HCT116 (cell line): Measurements from ENCODE around the gene ARID2. TPM values are rescaled to one million over a fixed set of nuclear protein-coding genes. Genes with fewer than 3 reads are reported as not detected.

ENCODE experiments used
- ATAC-seq: fragments of 200-7000 bp; cut with Tn5 transposase; 2 replicates; pipeline ENCODE4 v1.9.1; 2020; ENCODE audit warnings: mild to moderate bottlenecking, moderate library complexity
- BruUV-seq: library from RNA; stranded (reverse); fragments of 400-500 nt; replicated peaks from 2 replicates; lab custom pipeline; 2021; lab: Mats Ljungman, UMichigan
- CTCF ChIA-PET: fragments of 300-600 bp; sonication (Branson Sonifier 250); formaldehyde crosslinking; loops from one replicate; lab custom pipeline; 2021; ENCODE audit warnings: antibody characterized with exemption; lab: Charles Lee
- POLR2A ChIA-PET: fragments of 300-600, 350-600 bp; sonication (Branson Sonifier 250); formaldehyde crosslinking; loops from one replicate; lab custom pipeline; 2021; ENCODE audit warnings: antibody characterized with exemption; lab: Charles Lee
- RAD21 ChIA-PET, 2 experiments: fragments of 300-600 bp; sonication (Branson Sonifier 250); formaldehyde crosslinking; loops; one replicate each; lab custom pipeline; 2023; ENCODE audit warnings: low total read pairs in 2 of 2; ENCODE audit not compliant: uncharacterized antibody in 2 of 2, unreplicated experiment in 2 of 2, low non-redundant PET in 1 of 2; lab: Charles Lee
- DNase-seq: peaks from one replicate; pipeline ENCODE4 v3.0.0-alpha.2; 2010; ENCODE audit warnings: low read depth, low spot score
- H2AFZ ChIP-seq: fragments of 200-600 bp; shearing (Covaris generic), sonication (generic); 2 replicates; pipeline ENCODE4 v1.6.1; 2017; ENCODE audit warnings: low read depth, mixed run types, mixed read lengths, antibody characterized with exemption, low read length; ENCODE audit not compliant: poor library complexity, severe bottlenecking
- H3K27ac ChIP-seq: 2 replicates; pipeline ENCODE4 v1.5.1; 2012; ENCODE audit warnings: low read depth, low read length
- H3K27me3 ChIP-seq: fragments of 200-600 bp; sonication (generic); 2 replicates; pipeline ENCODE4 v1.6.1; 2016; ENCODE audit warnings: mixed run types, low read length, mixed read lengths; ENCODE audit not compliant: insufficient read depth
- H3K36me3 ChIP-seq, 2 experiments: fragments of 200-500 bp in 1 of 2; fragments of 200-600 bp in 1 of 2; sonication (Bioruptor generic) in 1 of 2; sonication (generic) in 1 of 2; 2 replicates each; pipeline versions ENCODE4 v1.5.1 to v1.6.1; 2014 to 2016; ENCODE audit warnings: low read length in 2 of 2, inconsistent platforms in 1 of 2, mixed read lengths in 1 of 2, mixed run types in 1 of 2; ENCODE audit not compliant: insufficient read depth in 2 of 2, control insufficient read depth in 1 of 2
- H3K4me1 ChIP-seq, 2 experiments: fragments of 200-600 bp in 1 of 2; sonication (generic) in 1 of 2; 2 replicates each; pipeline versions ENCODE4 v1.5.1 to v1.6.1; 2012 to 2017; ENCODE audit warnings: low read length in 2 of 2, inconsistent platforms in 1 of 2, mild to moderate bottlenecking in 1 of 2, mixed read lengths in 1 of 2, mixed run types in 1 of 2, moderate library complexity in 1 of 2; ENCODE audit not compliant: insufficient read depth in 2 of 2, control insufficient read depth in 1 of 2
- H3K4me2 ChIP-seq: fragments of 200-600 bp; sonication (generic); 2 replicates; pipeline ENCODE4 v1.6.1; 2017; ENCODE audit warnings: mixed run types, low read length, mixed read lengths
- H3K4me3 ChIP-seq, 2 experiments: fragments of 200-600 bp in 1 of 2; sonication (generic) in 1 of 2; replicated peaks in 1 of 2; 2 replicates each; pipeline ENCODE4 v1.5.1; 2011 to 2016; ENCODE audit warnings: low read length in 2 of 2, control low read depth in 1 of 2, low read depth in 1 of 2, mild to moderate bottlenecking in 1 of 2, mixed read lengths in 1 of 2, mixed run types in 1 of 2
- H3K79me2 ChIP-seq: fragments of 200-600 bp; sonication (generic); 2 replicates; pipeline ENCODE4 v1.6.1; 2017; ENCODE audit warnings: mild to moderate bottlenecking, mixed run types, low read length, moderate library complexity, mixed read lengths; ENCODE audit not compliant: insufficient read depth
- H3K9ac ChIP-seq: fragments of 200-600 bp; sonication (generic); 2 replicates; pipeline ENCODE4 v1.6.1; 2016; ENCODE audit warnings: low read length, mixed read lengths
- H3K9me2 ChIP-seq: fragments of 200-600 bp; sonication (generic), shearing (Covaris generic); 2 replicates; pipeline ENCODE4 v1.6.1; 2017; ENCODE audit warnings: mixed run types, mild to moderate bottlenecking, moderate library complexity; ENCODE audit not compliant: insufficient read depth
- H3K9me3 ChIP-seq, 2 experiments: fragments of 200-500 bp in 1 of 2; fragments of 200-600 bp in 1 of 2; sonication (Bioruptor generic) in 1 of 2; sonication (generic) in 1 of 2; 2 replicates each; pipeline ENCODE4 v1.6.1; 2014 to 2017; ENCODE audit warnings: low read length in 2 of 2, mixed read lengths in 2 of 2, inconsistent platforms in 1 of 2, low read depth in 1 of 2, mild to moderate bottlenecking in 1 of 2, mixed run types in 1 of 2, moderate library complexity in 1 of 2; ENCODE audit not compliant: control insufficient read depth in 1 of 2, insufficient read depth in 1 of 2
- H4K20me1 ChIP-seq: fragments of 200-600 bp; sonication (generic), shearing (Covaris generic); 2 replicates; pipeline ENCODE4 v1.6.1; 2017; ENCODE audit warnings: mixed run types, mild to moderate bottlenecking, moderate library complexity; ENCODE audit not compliant: insufficient read depth
- RAD21 ChIP-seq: IDR thresholded peaks from 2 replicates; pipeline ENCODE4 v1.6.1; 2012; ENCODE audit warnings: low read depth, mild to moderate bottlenecking
- SIN3A ChIP-seq: IDR thresholded peaks from 2 replicates; pipeline ENCODE4 v1.6.1; 2012; ENCODE audit warnings: low read depth
- intact Hi-C: fragments of 100-400 bp; cut with micrococcal nuclease; formaldehyde crosslinking; loops from 2 replicates; pipeline ENCODE4 v1.10.0; 2022
- total RNA-seq: library from RNA; stranded (reverse); gene quantifications from one replicate; pipeline ENCODE4 v1.2.1, GENCODE V29; 2021; ENCODE audit not compliant: unreplicated experiment
- TF ChIP-seq, protein P1 (sequence below): IDR thresholded peaks from 2 replicates; pipeline ENCODE4 v1.6.1; 2012
- TF ChIP-seq, protein P2 (sequence below), 3 experiments: fragments of 200-600 bp in 1 of 3; sonication (generic) in 1 of 3; IDR thresholded peaks in 2 of 3; conservative IDR thresholded peaks in 1 of 3; 2 replicates each; pipeline ENCODE4 v1.5.1; 2012 to 2017; ENCODE audit warnings: low read depth in 2 of 3, low read length in 2 of 3, antibody characterized with exemption in 1 of 3, borderline replicate concordance in 1 of 3, control low read depth in 1 of 3, mild to moderate bottlenecking in 1 of 3, mixed read lengths in 1 of 3, mixed run types in 1 of 3, moderate library complexity in 1 of 3; ENCODE audit not compliant: insufficient read depth in 1 of 3
- TF ChIP-seq, protein P3 (sequence below): IDR thresholded peaks from 2 replicates; pipeline ENCODE4 v1.6.1; 2011; ENCODE audit warnings: mild to moderate bottlenecking, low read length, moderate library complexity; ENCODE audit not compliant: insufficient replicate concordance; ENCODE audit errors: extremely low read depth

Gene ARID2
- total RNA-seq, 1 experiment from 2014 or later: 30.5 TPM

DNA sequence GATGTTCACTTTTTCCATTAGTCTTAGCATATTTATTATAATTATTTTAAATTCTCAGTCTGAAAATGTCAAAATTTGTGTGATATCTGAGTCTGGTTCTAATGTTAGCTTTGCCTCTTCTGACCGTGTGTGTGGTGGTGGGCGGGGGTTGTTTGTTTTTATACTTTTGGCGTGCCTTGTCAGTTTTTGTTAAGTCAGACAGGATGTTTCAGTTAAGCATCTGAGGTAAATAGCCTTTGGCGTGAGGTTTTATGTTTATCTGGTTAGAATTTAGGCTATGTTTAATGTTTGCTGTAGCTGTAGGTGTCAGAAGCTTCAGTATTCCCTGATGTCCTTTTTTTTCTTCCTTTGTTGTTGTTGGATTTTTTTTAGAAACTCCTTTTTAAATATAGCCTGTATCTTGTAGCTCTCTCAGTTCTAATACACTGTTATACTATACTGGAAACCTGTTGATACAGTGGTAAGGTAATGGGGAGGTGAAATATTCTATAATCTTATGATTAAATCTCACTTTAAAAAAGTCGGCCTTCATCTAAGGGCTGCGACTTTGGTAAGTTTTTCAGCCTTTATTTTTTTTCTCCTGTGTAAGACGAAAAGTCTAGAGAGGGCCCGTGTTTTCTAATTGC lies 149.2 kb downstream of the ARID2 start:
- Histone ChIP-seq H3K27ac (no peak overlapping the region), H3K4me2 (no peak overlapping the region), H3K36me3 (0 out of 4 replicates have a peak, but pooled peaks cover 2 to 9% of the 10 kb centered on the region in 2 experiments), H3K27me3 (no peaks in the 10 kb centered on the region), H2AFZ (no peak overlapping the region), H3K79me2 (peaks cover 8% of the 10 kb centered on the region), H3K9ac (no peak overlapping the region), H3K4me3 (no peak overlapping the region), H3K4me1 (no peaks in the 10 kb centered on the region), H4K20me1 (no peaks in the 10 kb centered on the region), H3K9me3 (no peaks in the 10 kb centered on the region), H3K9me2 (no peaks in the 10 kb centered on the region)
- no peak for ATAC-seq
- TF ChIP-seq, protein P1, sequence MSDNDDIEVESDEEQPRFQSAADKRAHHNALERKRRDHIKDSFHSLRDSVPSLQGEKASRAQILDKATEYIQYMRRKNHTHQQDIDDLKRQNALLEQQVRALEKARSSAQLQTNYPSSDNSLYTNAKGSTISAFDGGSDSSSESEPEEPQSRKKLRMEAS: no peak
- TF ChIP-seq, protein P2, sequence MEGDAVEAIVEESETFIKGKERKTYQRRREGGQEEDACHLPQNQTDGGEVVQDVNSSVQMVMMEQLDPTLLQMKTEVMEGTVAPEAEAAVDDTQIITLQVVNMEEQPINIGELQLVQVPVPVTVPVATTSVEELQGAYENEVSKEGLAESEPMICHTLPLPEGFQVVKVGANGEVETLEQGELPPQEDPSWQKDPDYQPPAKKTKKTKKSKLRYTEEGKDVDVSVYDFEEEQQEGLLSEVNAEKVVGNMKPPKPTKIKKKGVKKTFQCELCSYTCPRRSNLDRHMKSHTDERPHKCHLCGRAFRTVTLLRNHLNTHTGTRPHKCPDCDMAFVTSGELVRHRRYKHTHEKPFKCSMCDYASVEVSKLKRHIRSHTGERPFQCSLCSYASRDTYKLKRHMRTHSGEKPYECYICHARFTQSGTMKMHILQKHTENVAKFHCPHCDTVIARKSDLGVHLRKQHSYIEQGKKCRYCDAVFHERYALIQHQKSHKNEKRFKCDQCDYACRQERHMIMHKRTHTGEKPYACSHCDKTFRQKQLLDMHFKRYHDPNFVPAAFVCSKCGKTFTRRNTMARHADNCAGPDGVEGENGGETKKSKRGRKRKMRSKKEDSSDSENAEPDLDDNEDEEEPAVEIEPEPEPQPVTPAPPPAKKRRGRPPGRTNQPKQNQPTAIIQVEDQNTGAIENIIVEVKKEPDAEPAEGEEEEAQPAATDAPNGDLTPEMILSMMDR (IDR thresholded peaks at IDR 0.05 in 2 of 3, conservative IDR thresholded peaks at IDR 0.05 in 1 of 3; ENCODE audit: borderline replicate concordance in 1 of 3, insufficient read depth in 1 of 3, low read depth in 2 of 3, low read length in 2 of 3): no peak
- TF ChIP-seq SIN3A (no peak), RAD21 (no peak)
- TF ChIP-seq, protein P3, sequence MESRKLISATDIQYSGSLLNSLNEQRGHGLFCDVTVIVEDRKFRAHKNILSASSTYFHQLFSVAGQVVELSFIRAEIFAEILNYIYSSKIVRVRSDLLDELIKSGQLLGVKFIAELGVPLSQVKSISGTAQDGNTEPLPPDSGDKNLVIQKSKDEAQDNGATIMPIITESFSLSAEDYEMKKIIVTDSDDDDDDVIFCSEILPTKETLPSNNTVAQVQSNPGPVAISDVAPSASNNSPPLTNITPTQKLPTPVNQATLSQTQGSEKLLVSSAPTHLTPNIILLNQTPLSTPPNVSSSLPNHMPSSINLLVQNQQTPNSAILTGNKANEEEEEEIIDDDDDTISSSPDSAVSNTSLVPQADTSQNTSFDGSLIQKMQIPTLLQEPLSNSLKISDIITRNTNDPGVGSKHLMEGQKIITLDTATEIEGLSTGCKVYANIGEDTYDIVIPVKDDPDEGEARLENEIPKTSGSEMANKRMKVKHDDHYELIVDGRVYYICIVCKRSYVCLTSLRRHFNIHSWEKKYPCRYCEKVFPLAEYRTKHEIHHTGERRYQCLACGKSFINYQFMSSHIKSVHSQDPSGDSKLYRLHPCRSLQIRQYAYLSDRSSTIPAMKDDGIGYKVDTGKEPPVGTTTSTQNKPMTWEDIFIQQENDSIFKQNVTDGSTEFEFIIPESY: no peak
- no TSS peak for BruUV-seq
- no peak for DNase-seq
- RAD21 ChIA-PET: interaction anchor here in 1 of 2 experiments (0.6 kb wide), 1 partner anchor 717 kb away, joined by 4 read pairs; no protein-coding TSS in a partner anchor
- intact Hi-C loops: no loop called here
- CTCF ChIA-PET: no interaction called here
- POLR2A ChIA-PET: no interaction called here
